MCF 10A (cell line): ENCODE results near the gene TC2N. TPM values are rescaled to one million over a fixed set of nuclear protein-coding genes. Genes with fewer than 3 reads are reported as not detected.
"Not testable (repeated sequence)": the region's sequence is repeated elsewhere in the genome, so short reads cannot be mapped to it uniquely, and the experiment has no call there.

Source experiments
- BruUV-seq: library from RNA; stranded (reverse); fragments of 400-500 nt; replicated peaks from 2 replicates; lab custom pipeline; 2021; lab: Mats Ljungman, UMichigan
- CTCF ChIA-PET: fragments of 300-600 bp; sonication (Branson Sonifier 250); formaldehyde crosslinking; extraction: SDS; loops from one replicate; lab custom pipeline; 2021; ENCODE audit warnings: antibody characterized with exemption, inconsistent platforms; lab: Yijun Ruan, JAX
- POLR2A ChIA-PET: fragments of 300-600, 350-650 bp; sonication (Branson Sonifier 250); formaldehyde crosslinking; extraction: SDS; loops from one replicate; lab custom pipeline; 2020; ENCODE audit warnings: antibody characterized with exemption, inconsistent platforms; lab: Yijun Ruan, JAX
- DNase-seq: peaks from one replicate; pipeline ENCODE4 v3.0.0-alpha.2; 2018; ENCODE audit not compliant: unreplicated experiment
- H3K27ac Mint-ChIP-seq: one replicate; pipeline ENCODE4 v1.8.0; 2022; ENCODE audit warnings: mild to moderate bottlenecking, low read depth, mixed read lengths; ENCODE audit not compliant: unreplicated experiment
- H3K27me3 Mint-ChIP-seq: one replicate; pipeline ENCODE4 v1.8.0; 2022; ENCODE audit warnings: mixed read lengths; ENCODE audit not compliant: insufficient read depth, unreplicated experiment
- H3K36me3 Mint-ChIP-seq: one replicate; pipeline ENCODE4 v1.8.0; 2022; ENCODE audit warnings: mild to moderate bottlenecking, moderate library complexity, mixed read lengths; ENCODE audit not compliant: insufficient read depth, unreplicated experiment
- H3K4me1 Mint-ChIP-seq: one replicate; pipeline ENCODE4 v1.8.0; 2022; ENCODE audit warnings: mixed read lengths; ENCODE audit not compliant: insufficient read depth, unreplicated experiment
- H3K4me3 Mint-ChIP-seq: one replicate; pipeline ENCODE4 v1.8.0; 2022; ENCODE audit warnings: mild to moderate bottlenecking, moderate library complexity, mixed read lengths; ENCODE audit not compliant: unreplicated experiment
- H3K9me3 Mint-ChIP-seq: one replicate; pipeline ENCODE4 v1.8.0; 2022; ENCODE audit warnings: mixed read lengths; ENCODE audit not compliant: unreplicated experiment
- CTCF ChIP-seq: fragments of 200-600 bp; IDR thresholded peaks from one replicate; pipeline ENCODE4 v1.8.0; 2022; ENCODE audit warnings: antibody characterized with exemption, mild to moderate bottlenecking; ENCODE audit not compliant: unreplicated experiment
- intact Hi-C: fragments of 100-400 bp; cut with micrococcal nuclease; formaldehyde crosslinking; loops from 2 replicates; pipeline ENCODE4 v1.14.1; 2022
- total RNA-seq: library from RNA; stranded (reverse); gene quantifications from 2 replicates; pipeline ENCODE4 v1.2.3, GENCODE V29; 2022

Gene TC2N
- total RNA-seq, 1 experiment from 2014 or later: 11.8 TPM

- no TSS peak for BruUV-seq
- CTCF ChIA-PET: interaction anchor here (0.6 to 1.7 kb wide), 4 partner anchors 12 to 249 kb away, joined by 3 to 7 read pairs (median 4); no protein-coding TSS in a partner anchor
- intact Hi-C loops: loop anchor here (5.0 kb wide), 1 partner anchor 247 kb away; no protein-coding TSS in a partner anchor
- Mint-ChIP-seq H3K36me3 (peaks cover 4% of the 10 kb centered on the region), H3K9me3 (no peaks in the 10 kb centered on the region), H3K27ac (no peak overlapping the region), H3K4me3 (no peak overlapping the region), H3K27me3 (no peaks in the 10 kb centered on the region), H3K4me1 (peaks cover 9% of the 10 kb centered on the region)
- peak; percentile 64 for DNase-seq
- POLR2A ChIA-PET: interaction anchor here (1.0 kb wide), 1 partner anchor 40 kb away, joined by 3 read pairs; no protein-coding TSS in a partner anchor
- TF ChIP-seq CTCF: peak; percentile 22
These were observed 31.9 kb upstream of the TC2N start for GRCh38 chr14:91899213-91899612.

DNA sequence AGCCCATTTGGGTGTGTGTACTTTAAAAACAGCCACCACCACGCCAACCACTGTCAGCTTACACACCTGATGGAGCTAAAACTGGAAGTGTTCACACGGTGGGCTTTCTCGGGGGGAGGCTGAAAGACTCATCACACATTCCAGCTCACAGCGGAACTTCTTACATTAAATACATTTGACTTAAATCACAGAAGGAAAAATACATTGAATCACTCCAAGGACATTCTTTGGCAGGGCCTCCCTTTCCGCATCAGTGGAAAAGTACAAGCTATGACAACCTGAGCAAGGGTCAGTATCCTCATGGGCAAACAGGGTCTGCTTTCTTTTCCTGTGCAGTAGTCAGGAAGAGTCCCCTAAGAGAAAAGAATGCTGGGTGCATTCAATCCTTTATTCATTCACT, 31.0 kb upstream of the TC2N start:
- CTCF ChIA-PET: interaction anchor here (0.6 to 1.7 kb wide), 5 partner anchors 11 to 248 kb away, joined by 3 to 7 read pairs (median 3); no protein-coding TSS in a partner anchor
- H3K4me1 Mint-ChIP-seq: peaks cover 13% of the 10 kb centered on the region
- no peaks in the 10 kb centered on the region for H3K9me3 Mint-ChIP-seq
- no peak overlapping the region for H3K4me3 Mint-ChIP-seq
- H3K27ac Mint-ChIP-seq: no peak overlapping the region
- H3K27me3 Mint-ChIP-seq: no peaks in the 10 kb centered on the region
- TF ChIP-seq CTCF: no peak
- peaks cover 4% of the 10 kb centered on the region for H3K36me3 Mint-ChIP-seq
- intact Hi-C loops: loop anchor here (5.0 kb wide), 1 partner anchor 246 kb away; no protein-coding TSS in a partner anchor
- POLR2A ChIA-PET: interaction anchor here (0.6 to 1.0 kb wide), 2 partner anchors 40 to 97 kb away, joined by 3 read pairs; no protein-coding TSS in a partner anchor
- BruUV-seq: no TSS peak
- no peak for DNase-seq

GRCh38 chr14:91897716-91898115, 30.4 kb upstream of the TC2N start:
- peaks cover 15% of the 10 kb centered on the region for H3K4me1 Mint-ChIP-seq
- not testable (repeated sequence) for BruUV-seq, H3K36me3 Mint-ChIP-seq, H3K9me3 Mint-ChIP-seq, DNase-seq, H3K4me3 Mint-ChIP-seq, H3K27me3 Mint-ChIP-seq
- ChIA-PET POLR2A (interaction anchor here (0.6 kb wide), 1 partner anchor 96 kb away, joined by 3 read pairs; no protein-coding TSS in a partner anchor), CTCF (interaction anchor here (0.6 to 1.7 kb wide), 2 partner anchors 11 to 248 kb away, joined by 3 to 7 read pairs; no protein-coding TSS in a partner anchor)
- peak overlapping the region; percentile 61 for H3K27ac Mint-ChIP-seq
- intact Hi-C loops: loop anchor here (5.0 kb wide), 1 partner anchor 245 kb away; no protein-coding TSS in a partner anchor

DNA sequence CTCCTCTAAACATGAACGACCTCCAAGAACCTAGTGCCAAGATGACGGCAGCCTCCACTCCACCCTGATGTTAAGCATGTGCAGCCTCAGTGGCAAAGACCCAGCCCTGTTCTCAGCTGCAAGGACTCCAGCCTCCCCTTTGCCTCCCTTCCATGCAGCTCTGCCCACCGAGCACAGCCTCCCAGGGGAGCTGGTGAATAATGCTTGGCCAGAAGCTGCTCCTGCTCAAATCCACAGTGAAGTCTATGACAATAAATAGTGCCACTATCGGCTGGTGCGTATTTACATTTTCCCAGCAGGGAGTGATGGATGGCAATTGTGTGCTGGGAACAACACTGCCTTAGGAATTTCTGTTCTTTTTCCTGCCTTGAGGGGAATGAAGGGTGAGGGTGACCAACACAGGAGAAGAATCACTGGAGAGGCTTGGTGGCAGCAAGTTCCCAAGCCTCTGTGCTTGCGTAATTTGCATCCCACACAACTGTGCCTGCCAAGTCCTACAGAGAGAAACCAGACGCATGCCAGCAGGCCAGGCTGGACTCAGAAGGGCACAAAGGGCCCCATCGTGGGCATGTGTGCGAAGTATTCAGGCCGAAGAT, 29.9 kb upstream of the TC2N start:
- POLR2A ChIA-PET: no interaction called here
- BruUV-seq: no TSS peak
- H3K27ac Mint-ChIP-seq: peak overlapping the region; percentile 61

More for the DNA sequence above, 29.9 kb upstream of the TC2N start:
- Mint-ChIP-seq H3K9me3 (no peaks in the 10 kb centered on the region), H3K27me3 (no peaks in the 10 kb centered on the region), H3K4me3 (no peak overlapping the region), H3K4me1 (peaks cover 15% of the 10 kb centered on the region), H3K36me3 (peaks cover 4% of the 10 kb centered on the region)
- DNase-seq: peak; percentile 95
- intact Hi-C loops: loop anchor here (5.0 kb wide), 1 partner anchor 245 kb away; no protein-coding TSS in a partner anchor
- CTCF ChIA-PET: interaction anchor here (1.1 to 1.6 kb wide), 3 partner anchors 16 to 247 kb away, joined by 3 to 6 read pairs (median 4); no protein-coding TSS in a partner anchor
- TF ChIP-seq CTCF: no peak
